IMR-90 (cell line): ENCODE data around the gene AOPEP. TPM values are rescaled to one million over a fixed set of nuclear protein-coding genes. Genes with fewer than 3 reads are reported as not detected.
A peak's percentile ranks its signal among the peaks of the same experiment; 100 is the strongest.

Experiments used
- ATAC-seq: fragments of 200-7000 bp; cut with Tn5 transposase; 2 replicates; pipeline ENCODE4 v1.9.1; 2020; ENCODE audit warnings: low read depth, mild to moderate bottlenecking, moderate library complexity
- BruUV-seq: library from RNA; stranded (reverse); fragments of 400-500 nt; replicated peaks from 2 replicates; lab custom pipeline; 2021; lab: Mats Ljungman, UMichigan
- CTCF ChIA-PET: fragments of 300-600 bp; formaldehyde crosslinking; extraction: SDS; loops from one replicate; lab custom pipeline; 2021; ENCODE audit warnings: antibody characterized with exemption; lab: Yijun Ruan, JAX
- POLR2A ChIA-PET: fragments of 300-600 bp; sonication (Branson Sonifier 250); formaldehyde crosslinking; loops from one replicate; lab custom pipeline; 2022; ENCODE audit warnings: antibody characterized with exemption; ENCODE audit not compliant: unreplicated experiment; lab: Charles Lee
- DNase-seq: peaks from one replicate; pipeline ENCODE4 v3.0.0; 2013
- H2AFZ ChIP-seq: replicated peaks from 2 replicates; pipeline ENCODE3; 2013; ENCODE audit warnings: low read length, mild to moderate bottlenecking; ENCODE audit not compliant: poor library complexity
- H2AK5ac ChIP-seq: 2 replicates; pipeline ENCODE4 v1.6.1; 2013; ENCODE audit warnings: low read depth, low read length, inconsistent platforms
- H2AK9ac ChIP-seq: replicated peaks from 2 replicates; pipeline ENCODE3; 2013; ENCODE audit warnings: mild to moderate bottlenecking, low read depth, low read length, moderate library complexity; ENCODE audit not compliant: poor library complexity
- H2BK120ac ChIP-seq: 2 replicates; pipeline ENCODE4 v1.6.1; 2013; ENCODE audit warnings: low read depth, low read length, inconsistent platforms
- H2BK15ac ChIP-seq: 3 replicates; pipeline ENCODE4 v1.6.1; 2013; ENCODE audit warnings: low read depth, low read length, inconsistent platforms
- H2BK20ac ChIP-seq: 2 replicates; pipeline ENCODE4 v1.6.1; 2013; ENCODE audit warnings: low read depth, mild to moderate bottlenecking, inconsistent platforms, low read length, moderate library complexity
- H2BK5ac ChIP-seq: 2 replicates; pipeline ENCODE4 v1.6.1; 2013; ENCODE audit warnings: mild to moderate bottlenecking, low read depth, low read length, inconsistent platforms; ENCODE audit not compliant: poor library complexity, severe bottlenecking
- H3K14ac ChIP-seq: replicated peaks from 2 replicates; pipeline ENCODE4 v1.6.1; 2013; ENCODE audit warnings: low read depth, low read length, inconsistent platforms
- H3K18ac ChIP-seq: 2 replicates; pipeline ENCODE4 v1.6.1; 2013; ENCODE audit warnings: low read depth, low read length, control low read depth
- H3K23ac ChIP-seq: 2 replicates; pipeline ENCODE4 v1.6.1; 2013; ENCODE audit warnings: low read depth, low read length, inconsistent platforms
- H3K27ac ChIP-seq: 2 replicates; pipeline ENCODE4 v1.5.1; 2013; ENCODE audit warnings: mild to moderate bottlenecking, control low read depth, low read length; ENCODE audit not compliant: insufficient read depth
- H3K27me3 ChIP-seq: 2 replicates; pipeline ENCODE4 v1.6.1; 2013; ENCODE audit warnings: low read length; ENCODE audit not compliant: control insufficient read depth, insufficient read depth
- H3K36me3 ChIP-seq: 2 replicates; pipeline ENCODE4 v1.6.1; 2013; ENCODE audit warnings: low read length, mixed read lengths; ENCODE audit not compliant: control insufficient read depth, insufficient read depth
- H3K4ac ChIP-seq: 2 replicates; pipeline ENCODE4 v1.6.1; 2013; ENCODE audit warnings: low read depth, low read length, inconsistent platforms
- H3K4me1 ChIP-seq: 2 replicates; pipeline ENCODE4 v1.6.1; 2013; ENCODE audit warnings: low read length, mixed read lengths; ENCODE audit not compliant: control insufficient read depth, insufficient read depth
- H3K4me2 ChIP-seq: 2 replicates; pipeline ENCODE4 v1.6.1; 2013; ENCODE audit warnings: low read depth, mild to moderate bottlenecking, control low read depth, low read length, moderate library complexity
- H3K4me3 ChIP-seq: 2 replicates; pipeline ENCODE4 v1.5.1; 2013; ENCODE audit warnings: low read depth, mild to moderate bottlenecking, control low read depth, low read length, moderate library complexity; ENCODE audit not compliant: insufficient read depth
- H3K56ac ChIP-seq: 2 replicates; pipeline ENCODE4 v1.6.1; 2013; ENCODE audit warnings: low read length, inconsistent platforms; ENCODE audit not compliant: insufficient read depth; ENCODE audit errors: extremely low read depth
- H3K79me1 ChIP-seq, 2 experiments: 2 replicates each; pipeline ENCODE4 v1.6.1; 2013; ENCODE audit warnings: low read length in 2 of 2, inconsistent platforms in 1 of 2, low read depth in 1 of 2
- H3K9ac ChIP-seq: 2 replicates; pipeline ENCODE4 v1.6.1; 2013; ENCODE audit warnings: low read depth, low read length, control low read depth
- H3K9me1 ChIP-seq: 2 replicates; pipeline ENCODE4 v1.6.1; 2013; ENCODE audit warnings: low read length, inconsistent platforms; ENCODE audit not compliant: insufficient read depth
- H3K9me3 ChIP-seq: 2 replicates; pipeline ENCODE4 v1.6.1; 2013; ENCODE audit warnings: low read length; ENCODE audit not compliant: control insufficient read depth, insufficient read depth
- H4K20me1 ChIP-seq: 2 replicates; pipeline ENCODE4 v1.6.1; 2013; ENCODE audit warnings: low read length, inconsistent platforms; ENCODE audit not compliant: insufficient read depth
- H4K5ac ChIP-seq: 2 replicates; pipeline ENCODE4 v1.6.1; 2013; ENCODE audit warnings: mild to moderate bottlenecking, low read depth, low read length, control low read depth
- H4K8ac ChIP-seq, 2 experiments: 2 replicates each; pipeline ENCODE4 v1.6.1; 2013; ENCODE audit warnings: low read depth in 2 of 2, low read length in 2 of 2, control low read depth in 1 of 2, inconsistent platforms in 1 of 2
- H4K91ac ChIP-seq: 2 replicates; pipeline ENCODE4 v1.6.1; 2013; ENCODE audit warnings: low read depth, low read length, inconsistent platforms; ENCODE audit not compliant: insufficient read depth
- MAFK ChIP-seq: IDR thresholded peaks from 2 replicates; pipeline ENCODE4 v1.6.1; 2012; ENCODE audit warnings: low read depth, low read length, improper control_type of control experiment
- NFE2L2 ChIP-seq: fragments of 150-350 bp; IDR thresholded peaks from 2 replicates; pipeline ENCODE4 v1.6.1; 2016; ENCODE audit warnings: low read depth, mild to moderate bottlenecking, low read length
- RAD21 ChIP-seq: IDR thresholded peaks from 2 replicates; pipeline ENCODE4 v1.6.1; 2012; ENCODE audit warnings: low read length, improper control_type of control experiment
- WGBS, 2 experiments: methylation state at CpG; one replicate each; pipeline versions ENCODE4 v1.1.5 to v1.1.7; 2013; ENCODE audit warnings: missing lambda C conversion rate in 2 of 2; ENCODE audit not compliant: insufficient read length in 1 of 2; ENCODE audit errors: extremely low coverage in 2 of 2; 5-methylcytosine and 5-hydroxymethylcytosine counted together
- dilution Hi-C: fragments of 300-500 bp; cut with HindIII; formaldehyde crosslinking; loops from one replicate; pipeline ENCODE4 v1.14.3; 2018; ENCODE audit warnings: low sequenced_read_pairs; ENCODE audit not compliant: unreplicated experiment
- in situ Hi-C: fragments of 300-500 bp; cut with MboI; formaldehyde crosslinking; loops from 3 replicates; pipeline ENCODE4 v1.14.3; 2019; ENCODE audit warnings: low sequenced_read_pairs, inconsistent platforms, mixed read lengths
- intact Hi-C: fragments of 100-400 bp; cut with micrococcal nuclease; formaldehyde crosslinking; loops from 2 replicates; pipeline ENCODE4 v1.10.0; 2022
- polyA plus RNA-seq, 3 experiments: library from polyadenylated mRNA; depleted of rRNA; stranded (reverse); fragments of >200 nt; gene quantifications; 2 replicates each; pipeline ENCODE4 v1.2.3, GENCODE V29; 2012; ENCODE audit warnings: low replicate concordance in 1 of 3
- total RNA-seq: library from RNA; depleted of rRNA; stranded (reverse); fragments of >200 nt; gene quantifications from 2 replicates; pipeline ENCODE4 v1.2.3, GENCODE V29; 2012
- TF ChIP-seq, protein P1 (sequence below): fragments of 150-350 bp; IDR thresholded peaks from 2 replicates; pipeline ENCODE4 v1.6.1; 2016; ENCODE audit warnings: low read depth, mild to moderate bottlenecking, low read length, moderate library complexity, borderline replicate concordance

The AOPEP gene
- total and polyA plus RNA-seq, 2 of the 4 experiments (the other 2 are of a cell fraction), result 34.9 to 38.7 TPM

- no peak for TF ChIP-seq NFE2L2
Measured at GRCh38 chr9:94821098-94821887, 94.8 kb downstream of the AOPEP start (continued).

DNA sequence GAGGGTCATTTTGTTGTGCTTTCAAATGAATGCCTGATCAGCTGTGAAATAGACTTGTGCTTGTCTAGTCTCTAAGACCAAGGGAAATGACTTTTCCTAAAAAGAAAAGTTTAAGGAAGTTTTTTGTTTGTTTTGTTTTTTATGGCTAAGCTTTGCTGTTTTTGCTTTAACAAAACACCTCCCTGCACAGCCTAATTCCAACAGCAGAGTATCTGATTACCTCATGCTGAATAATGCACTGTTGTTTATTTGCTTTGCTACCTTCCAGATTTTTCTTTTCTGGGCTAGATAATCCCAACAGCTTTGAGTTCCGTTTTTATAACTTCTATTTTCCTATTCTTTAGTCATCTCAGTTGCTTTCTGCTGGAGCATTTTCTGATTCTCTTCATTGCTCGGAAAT, 95.8 kb downstream of the AOPEP start:
- Histone ChIP-seq H4K91ac (no peak overlapping the region), H3K36me3 (peaks cover 7% of the 10 kb centered on the region), H4K5ac (no peak overlapping the region), H2BK5ac (no peak overlapping the region), H4K8ac (no peak overlapping the region), H3K4me2 (peak overlapping the region; percentile 61; the same call in 1 of the 2 replicates), H3K4ac (0 out of 2 replicates have a peak overlapping the region, but pooled peaks have one; percentile 39), H3K27ac (no peak overlapping the region), H2AK9ac (no peak overlapping the region), H3K18ac (peak overlapping the region; percentile 46), H3K56ac (no peak overlapping the region), H3K9me3 (no peaks in the 10 kb centered on the region), H3K9ac (no peak overlapping the region), H3K23ac (no peak overlapping the region), H4K20me1 (peaks cover 9% of the 10 kb centered on the region; the same call in 1 of the 2 replicates), H3K14ac (peak overlapping the region; percentile 51), H3K4me1 (peaks cover 14% of the 10 kb centered on the region), H3K4me3 (no peak overlapping the region), H2AK5ac (no peak overlapping the region), H3K79me1 (no peaks in the 10 kb centered on the region; a peak in 1 of 4 replicates), H2AFZ (no peak overlapping the region), H2BK15ac (no peak overlapping the region), H2BK120ac (no peak overlapping the region), H2BK20ac (no peak overlapping the region), H3K27me3 (no peaks in the 10 kb centered on the region), H3K9me1 (peaks cover 8% of the 10 kb centered on the region)
- 0 out of 2 replicates have a peak, but pooled peaks have one; percentile 13 for TF ChIP-seq RAD21
- TF ChIP-seq, protein P1, sequence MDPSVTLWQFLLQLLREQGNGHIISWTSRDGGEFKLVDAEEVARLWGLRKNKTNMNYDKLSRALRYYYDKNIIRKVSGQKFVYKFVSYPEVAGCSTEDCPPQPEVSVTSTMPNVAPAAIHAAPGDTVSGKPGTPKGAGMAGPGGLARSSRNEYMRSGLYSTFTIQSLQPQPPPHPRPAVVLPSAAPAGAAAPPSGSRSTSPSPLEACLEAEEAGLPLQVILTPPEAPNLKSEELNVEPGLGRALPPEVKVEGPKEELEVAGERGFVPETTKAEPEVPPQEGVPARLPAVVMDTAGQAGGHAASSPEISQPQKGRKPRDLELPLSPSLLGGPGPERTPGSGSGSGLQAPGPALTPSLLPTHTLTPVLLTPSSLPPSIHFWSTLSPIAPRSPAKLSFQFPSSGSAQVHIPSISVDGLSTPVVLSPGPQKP, result no peak
- TF ChIP-seq MAFK, result 0 out of 2 replicates have a peak, but pooled peaks have one; percentile 4
- in situ Hi-C loops (no loop called here), intact Hi-C loops (loop anchor here (5.0 kb wide), 1 partner anchor 35 kb away; no protein-coding TSS in a partner anchor), dilution Hi-C loops (no loop called here)
- 30% methylated on average over 2 of the region's 2 CpGs; no CpG with 5 or more reads in 1 of the 2 experiments for WGBS, 2 experiments
- ChIA-PET CTCF (no interaction called here), POLR2A (no interaction called here)
- ATAC-seq (peak; percentile 84), DNase-seq (peak; percentile 77)
- BruUV-seq, result no TSS peak
